K562 (cell line): ENCODE results near the gene RNASET2.

Source experiments
- POLR2A ChIP-seq: fragments of 450-650 bp; conservative IDR thresholded peaks from 2 replicates; pipeline ENCODE4 v1.6.1; 2016
- SOX6 ChIP-seq: fragments of 450-650 bp; IDR thresholded peaks from 2 replicates; pipeline ENCODE4 v1.6.1; 2014; ENCODE audit warnings: mild to moderate bottlenecking

DNA sequence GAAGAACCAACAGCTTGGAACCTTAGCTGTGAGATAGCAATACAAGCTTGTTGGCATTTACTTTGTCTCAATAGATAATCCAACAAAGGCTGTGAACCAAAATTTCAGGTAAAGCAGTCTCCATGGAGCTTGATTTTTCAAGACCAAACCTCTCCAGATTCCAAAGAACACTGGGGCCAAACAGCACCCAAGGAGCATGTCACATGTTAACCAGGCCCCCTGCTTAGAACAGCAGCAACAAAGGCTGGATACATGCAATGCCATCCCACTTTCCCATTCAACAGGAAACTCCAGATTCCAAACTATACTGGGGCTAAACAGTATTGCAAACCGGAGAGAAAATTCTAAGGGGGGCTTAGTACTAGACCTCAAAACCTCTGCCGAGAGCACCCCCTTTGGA, 15.8 kb upstream of the RNASET2 start:
- TF ChIP-seq POLR2A (no peak), SOX6 (no peak)
